ENCODE measurements around the gene INTS11.
A peak's percentile ranks its signal among the peaks of the same experiment; 100 is the strongest.

The INTS11 gene

GRCh38 chr1:1312450-1313314 is 11.8 kb downstream of the INTS11 start:
- no peak for DNase-seq

GRCh38 chr1:1311107-1312104 is 13.1 kb downstream of the INTS11 start:
- DNase-seq = no peak

- DNase-seq = no peak
Observed at GRCh38 chr1:1310476-1311053, 13.9 kb downstream of the INTS11 start.

GRCh38 chr1:1310109-1310385 is 14.4 kb downstream of the INTS11 start:
- no peak for DNase-seq

GRCh38 chr1:1309251-1310108 is 15.0 kb downstream of the INTS11 start:
- DNase-seq = peak in 1 of 2 experiments; percentile 33

- DNase-seq = peak in 1 of 2 experiments; percentile 31
Observed at GRCh38 chr1:1308756-1309250, 15.7 kb downstream of the INTS11 start.

- DNase-seq = peak; percentile 86 to 87
Observed at GRCh38 chr1:1307923-1308755, 16.3 kb downstream of the INTS11 start, which contains the start of the genes ACAP3 and PUSL1. Gene ACAP3 (minus strand): TSS chr1:1307930. CDS start chr1:1307815, 115 bp downstream. Gene PUSL1 (plus strand): TSS chr1:1308597. CDS start chr1:1308644, 47 bp downstream.

GRCh38 chr1:1307261-1307922 is 17.1 kb downstream of the INTS11 start:
- peak in 1 of 2 experiments; percentile 30 for DNase-seq

GRCh38 chr1:1306661-1307260 is 17.7 kb downstream of the INTS11 start:
- DNase-seq = no peak

- DNase-seq = no peak
Observed at GRCh38 chr1:1306070-1306660, 18.3 kb downstream of the INTS11 start.

GRCh38 chr1:1305300-1306069 is 19.0 kb downstream of the INTS11 start:
- peak; percentile 63 to 72 for DNase-seq

- no peak for DNase-seq
Observed at GRCh38 chr1:1304331-1305299, 19.8 kb downstream of the INTS11 start.

- no peak for DNase-seq
Observed at GRCh38 chr1:1303736-1304135, 20.7 kb downstream of the INTS11 start.

GRCh38 chr1:1302951-1303509 is 21.4 kb downstream of the INTS11 start:
- DNase-seq = no peak

- DNase-seq = no peak
Observed at GRCh38 chr1:1302006-1302430, 22.4 kb downstream of the INTS11 start.

GRCh38 chr1:1300352-1300739 is 24.1 kb downstream of the INTS11 start:
- no peak for DNase-seq
